ENCODE results near the gene CARD11. TPM values are rescaled to one million over a fixed set of nuclear protein-coding genes. Genes with fewer than 3 reads are reported as not detected.

Gene CARD11
- polyA plus RNA-seq, 1 donor from 2014 or later = not detected

- H2AFZ ChIP-seq (ENCODE audit: low read depth, low read length) = no peak overlapping the region
- H3K4me3 ChIP-seq (ENCODE audit: low read length) = no peak overlapping the region
Observed at GRCh38 chr7:2863461-2864066, 180.1 kb downstream of the CARD11 start.

GRCh38 chr7:2862831-2863361 lies 180.8 kb downstream of the CARD11 start:
- H3K36me3 ChIP-seq (ENCODE audit: insufficient read depth, low read length) = no peaks in the 10 kb centered on the region
- no peaks in the 10 kb centered on the region for H3K9me3 ChIP-seq (ENCODE audit: low read length)
- H3K9me2 ChIP-seq (ENCODE audit: insufficient read depth, low read length) = no peaks in the 10 kb centered on the region
- H3K9ac ChIP-seq (ENCODE audit: low read length) = no peak overlapping the region
- no peak overlapping the region for H3K27ac ChIP-seq (ENCODE audit: low read length)
- no peaks in the 10 kb centered on the region for H3F3A ChIP-seq (ENCODE audit: insufficient read depth, low read length, poor library complexity, severe bottlenecking)
- no peak overlapping the region for H3K4me2 ChIP-seq (ENCODE audit: low read length)
- H3K27me3 ChIP-seq (ENCODE audit: insufficient read depth, low read depth, low read length) = no peaks in the 10 kb centered on the region
- H4K20me1 ChIP-seq (ENCODE audit: insufficient read depth) = no peaks in the 10 kb centered on the region
- no peak overlapping the region for H3K4me3 ChIP-seq (ENCODE audit: low read length)
- no peak overlapping the region for H2AFZ ChIP-seq (ENCODE audit: low read depth, low read length)
- no peaks in the 10 kb centered on the region for H3K79me2 ChIP-seq (replicated peaks; ENCODE audit: insufficient read depth, low read length)
- no peak for TF ChIP-seq EZH2 (IDR thresholded peaks at IDR 0.05; ENCODE audit: borderline replicate concordance, insufficient read depth, low read length, poor library complexity, severe bottlenecking)
- TF ChIP-seq RAD21 (conservative IDR thresholded peaks at IDR 0.05) = no peak
- no peak for TF ChIP-seq POLR2AphosphoS5 (IDR thresholded peaks at IDR 0.05)
- TF ChIP-seq CTCF (IDR thresholded peaks at IDR 0.05; ENCODE audit: poor library complexity, severe bottlenecking) = no peak
- TF ChIP-seq REST (IDR thresholded peaks at IDR 0.05; ENCODE audit: borderline replicate concordance) = no peak

More at GRCh38 chr7:2863461-2864066, 180.1 kb downstream of the CARD11 start:
- Histone ChIP-seq H3K36me3 (ENCODE audit: insufficient read depth, low read length) (no peaks in the 10 kb centered on the region), H3F3A (ENCODE audit: insufficient read depth, low read length, poor library complexity, severe bottlenecking) (no peaks in the 10 kb centered on the region), H3K79me2 (replicated peaks; ENCODE audit: insufficient read depth, low read length) (no peaks in the 10 kb centered on the region), H3K4me2 (ENCODE audit: low read length) (no peak overlapping the region), H4K20me1 (ENCODE audit: insufficient read depth) (no peaks in the 10 kb centered on the region), H3K9me2 (ENCODE audit: insufficient read depth, low read length) (no peaks in the 10 kb centered on the region), H3K9ac (ENCODE audit: low read length) (no peak overlapping the region), H3K9me3 (ENCODE audit: low read length) (no peaks in the 10 kb centered on the region), H3K27ac (ENCODE audit: low read length) (no peak overlapping the region), H3K27me3 (ENCODE audit: insufficient read depth, low read depth, low read length) (no peaks in the 10 kb centered on the region)
- TF ChIP-seq REST (IDR thresholded peaks at IDR 0.05; ENCODE audit: borderline replicate concordance) (no peak), RAD21 (conservative IDR thresholded peaks at IDR 0.05) (no peak), SMC3 (conservative IDR thresholded peaks at IDR 0.05; ENCODE audit: poor library complexity) (no peak), POLR2AphosphoS5 (IDR thresholded peaks at IDR 0.05) (no peak), EP300 (conservative IDR thresholded peaks at IDR 0.05; ENCODE audit: poor library complexity, severe bottlenecking) (no peak), TAF1 (IDR thresholded peaks at IDR 0.05; ENCODE audit: low read depth) (no peak), EZH2 (IDR thresholded peaks at IDR 0.05; ENCODE audit: borderline replicate concordance, insufficient read depth, low read length, poor library complexity, severe bottlenecking) (no peak), CTCF (IDR thresholded peaks at IDR 0.05; ENCODE audit: poor library complexity, severe bottlenecking) (no peak), MXI1 (conservative IDR thresholded peaks at IDR 0.05; ENCODE audit: poor library complexity, severe bottlenecking) (no peak)
